Measurements from ENCODE around the gene C16orf86.
A peak's percentile ranks its signal among the peaks of the same experiment; 100 is the strongest.

C16orf86 gene

GRCh38 chr16:67653789-67654402, 12.7 kb upstream of the C16orf86 start:
- DNase-seq (ENCODE audit: low read depth) = no peak

- DNase-seq (ENCODE audit: low read depth) = no peak
These were observed 12.2 kb upstream of the C16orf86 start for GRCh38 chr16:67654403-67654911.

- no peak for DNase-seq (ENCODE audit: low read depth)
These were observed 11.3 kb upstream of the C16orf86 start for GRCh38 chr16:67655363-67655762.

- no peak for DNase-seq (ENCODE audit: low read depth)
These were observed 10.1 kb upstream of the C16orf86 start for GRCh38 chr16:67656344-67657016.

GRCh38 chr16:67657017-67657608, 9.5 kb upstream of the C16orf86 start:
- DNase-seq (ENCODE audit: low read depth) = no peak

GRCh38 chr16:67657751-67658518, 8.7 kb upstream of the C16orf86 start:
- no peak for DNase-seq (ENCODE audit: low read depth)

- no peak for DNase-seq (ENCODE audit: low read depth)
These were observed 7.6 kb upstream of the C16orf86 start for GRCh38 chr16:67658849-67659674.

GRCh38 chr16:67659675-67660563, 6.7 kb upstream of the C16orf86 start, which contains the start of gene ACD:
ACD (minus strand) TSS chr16:67660260; CDS start chr16:67660220, 40 bp downstream.
- peak; percentile 89 for DNase-seq (ENCODE audit: low read depth)

- DNase-seq (ENCODE audit: low read depth) = peak; percentile 90
These were observed 6.0 kb upstream of the C16orf86 start, which contains the start of gene PARD6A for GRCh38 chr16:67660564-67661028. PARD6A (plus strand) TSS chr16:67660960; CDS start chr16:67661039, 79 bp downstream.

- DNase-seq (ENCODE audit: low read depth) = no peak
These were observed 5.4 kb upstream of the C16orf86 start for GRCh38 chr16:67661101-67661761.

- DNase-seq (ENCODE audit: low read depth) = no peak
These were observed 4.5 kb upstream of the C16orf86 start for GRCh38 chr16:67661886-67662652.

- DNase-seq (ENCODE audit: low read depth) = no peak
These were observed 4.0 kb upstream of the C16orf86 start for GRCh38 chr16:67662653-67663010.

- DNase-seq (ENCODE audit: low read depth) = no peak
These were observed 3.3 kb upstream of the C16orf86 start for GRCh38 chr16:67663151-67663876.

GRCh38 chr16:67663877-67664222, 2.8 kb upstream of the C16orf86 start:
- no peak for DNase-seq (ENCODE audit: low read depth)

GRCh38 chr16:67664258-67664657, 2.4 kb upstream of the C16orf86 start:
- DNase-seq (ENCODE audit: low read depth) = no peak

- DNase-seq (ENCODE audit: low read depth) = no peak
These were observed 1.7 kb upstream of the C16orf86 start for GRCh38 chr16:67664871-67665270.

GRCh38 chr16:67665598-67665997, 1.0 kb upstream of the C16orf86 start:
- no peak for DNase-seq (ENCODE audit: low read depth)

GRCh38 chr16:67666032-67666551, 522 bp upstream of the C16orf86 start:
- no peak for DNase-seq (ENCODE audit: low read depth)

Data from stimulated activated CD8-positive, alpha-beta memory T cell treated with anti-CD3 and anti-CD28 coated beads, Interleukin-12 subunit alpha, Interleukin-12 subunit beta, amount 100 ng/mL, for 4 hours (primary cell).